Activated naive CD4-positive, alpha-beta T cell treated with anti-CD3 and anti-CD28 coated beads, Interleukin-2, amount 50 U/mL, for 16 hours (primary cell): ENCODE measurements around the gene PIP5K1C.

Experiments used
- DNase-seq: peaks from one replicate; pipeline ENCODE4 v3.0.0-alpha.2; 2020

The PIP5K1C gene

DNA sequence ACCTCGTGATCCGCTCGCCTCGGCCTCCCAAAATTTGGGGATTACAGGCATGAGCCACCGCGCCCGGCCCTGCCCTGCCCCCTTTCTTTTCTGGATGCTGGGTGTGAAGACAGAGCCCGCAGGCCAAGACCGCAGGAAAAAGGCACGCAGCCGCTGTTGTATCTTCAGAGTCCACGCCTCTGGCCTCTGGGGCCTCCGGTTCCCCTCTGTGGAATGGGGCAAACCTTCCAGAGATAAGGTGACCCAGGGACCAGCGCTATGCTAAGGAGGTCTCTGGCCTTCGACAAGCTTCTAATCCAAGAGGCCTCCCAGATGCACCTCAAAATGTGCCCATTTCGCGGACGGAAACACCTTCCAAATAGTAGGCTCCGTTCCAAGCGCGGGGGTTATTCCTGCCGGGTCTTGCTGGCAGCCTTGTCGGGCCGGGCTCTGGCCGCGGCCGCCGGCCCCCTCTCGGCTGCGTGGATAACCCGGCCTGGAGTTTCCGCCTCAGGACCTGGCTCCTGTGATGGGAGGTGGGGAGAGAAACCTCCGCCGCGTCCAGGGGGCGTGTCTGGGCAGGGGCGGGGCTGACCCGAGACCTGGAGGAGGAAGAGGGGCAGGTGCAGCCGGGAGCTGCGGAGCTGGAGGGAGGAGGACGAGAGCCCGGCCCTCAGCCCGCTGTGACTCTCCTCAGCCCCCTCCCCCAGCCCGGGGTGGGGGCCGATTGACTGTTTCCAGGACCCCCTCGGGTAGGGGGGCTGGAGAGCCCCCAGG, 21.0 kb upstream of the PIP5K1C start:
- DNase-seq, result peak; percentile 92

DNA sequence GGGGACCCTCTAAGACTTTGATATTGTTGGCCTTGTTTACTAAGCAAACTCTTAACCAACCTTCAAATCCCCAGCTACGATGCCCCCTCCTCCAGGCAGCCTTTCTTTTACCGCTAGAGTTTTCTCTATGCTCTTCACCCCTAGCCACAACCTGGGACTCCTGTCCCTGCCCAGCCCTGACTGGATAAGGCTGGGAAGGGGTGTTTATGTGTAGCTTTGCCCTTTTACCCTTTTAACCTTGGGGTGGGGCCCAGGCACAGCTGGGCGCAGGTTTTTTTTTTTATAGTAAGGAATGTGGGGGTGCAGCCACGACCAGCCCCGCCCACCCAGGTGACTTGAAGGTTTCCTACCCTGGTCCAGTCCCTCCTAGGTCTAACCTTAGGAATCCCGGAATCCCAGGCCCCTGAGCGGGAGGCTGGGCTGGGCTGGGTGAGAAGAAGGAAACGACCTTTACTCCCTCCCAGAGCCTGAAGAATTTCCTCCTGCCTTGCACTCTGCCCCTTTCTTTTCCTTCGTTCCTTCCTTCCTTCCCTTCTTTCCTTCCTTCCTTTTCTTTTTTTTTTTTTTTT, 20.2 kb upstream of the PIP5K1C start:
- no peak for DNase-seq

DNA sequence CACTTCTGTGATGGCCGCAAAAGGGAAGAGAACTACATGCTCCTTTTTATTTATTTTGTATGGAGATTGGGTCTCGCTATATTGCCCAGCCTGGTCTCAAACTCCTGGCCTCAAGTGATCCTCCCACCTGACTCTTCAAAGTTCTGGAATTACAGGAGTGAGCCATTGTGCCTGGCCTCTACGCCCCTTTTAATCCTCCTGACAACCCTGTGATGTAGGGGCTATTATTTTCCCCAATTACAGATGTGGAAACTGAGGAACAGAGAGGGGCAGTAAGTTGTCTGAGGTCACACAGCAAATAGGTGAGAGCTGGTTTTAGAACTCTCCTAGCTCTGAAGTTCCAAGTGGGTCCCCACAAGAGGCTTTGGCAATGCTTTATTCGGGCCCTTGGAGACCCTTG, 19.6 kb upstream of the PIP5K1C start:
- no peak for DNase-seq

DNA sequence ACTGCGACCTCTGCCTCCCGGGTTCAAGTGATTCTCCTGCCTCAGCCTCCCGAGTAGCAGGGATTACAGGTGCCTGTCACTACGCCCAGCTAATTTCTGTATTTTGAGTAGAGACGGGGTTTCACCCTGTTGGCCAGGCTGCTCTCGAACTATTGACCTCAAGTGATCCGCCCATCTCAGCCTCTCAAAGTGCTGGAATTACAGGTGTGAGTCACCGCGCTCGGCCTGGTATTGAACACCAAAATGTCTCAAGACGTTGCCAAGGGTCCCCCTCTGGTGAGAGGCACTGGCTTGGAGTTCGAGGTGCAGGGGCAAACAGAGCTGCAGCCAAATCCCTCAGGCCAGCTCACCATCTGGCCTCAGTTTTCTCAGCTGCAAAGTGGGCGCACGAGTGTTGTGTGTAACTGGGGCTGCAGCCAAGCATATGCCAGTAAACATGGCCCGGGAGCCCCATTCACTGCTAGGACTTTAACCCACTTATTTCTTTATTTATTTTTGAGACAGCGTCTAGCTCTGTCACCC, 15.9 kb upstream of the PIP5K1C start:
- no peak for DNase-seq

DNA sequence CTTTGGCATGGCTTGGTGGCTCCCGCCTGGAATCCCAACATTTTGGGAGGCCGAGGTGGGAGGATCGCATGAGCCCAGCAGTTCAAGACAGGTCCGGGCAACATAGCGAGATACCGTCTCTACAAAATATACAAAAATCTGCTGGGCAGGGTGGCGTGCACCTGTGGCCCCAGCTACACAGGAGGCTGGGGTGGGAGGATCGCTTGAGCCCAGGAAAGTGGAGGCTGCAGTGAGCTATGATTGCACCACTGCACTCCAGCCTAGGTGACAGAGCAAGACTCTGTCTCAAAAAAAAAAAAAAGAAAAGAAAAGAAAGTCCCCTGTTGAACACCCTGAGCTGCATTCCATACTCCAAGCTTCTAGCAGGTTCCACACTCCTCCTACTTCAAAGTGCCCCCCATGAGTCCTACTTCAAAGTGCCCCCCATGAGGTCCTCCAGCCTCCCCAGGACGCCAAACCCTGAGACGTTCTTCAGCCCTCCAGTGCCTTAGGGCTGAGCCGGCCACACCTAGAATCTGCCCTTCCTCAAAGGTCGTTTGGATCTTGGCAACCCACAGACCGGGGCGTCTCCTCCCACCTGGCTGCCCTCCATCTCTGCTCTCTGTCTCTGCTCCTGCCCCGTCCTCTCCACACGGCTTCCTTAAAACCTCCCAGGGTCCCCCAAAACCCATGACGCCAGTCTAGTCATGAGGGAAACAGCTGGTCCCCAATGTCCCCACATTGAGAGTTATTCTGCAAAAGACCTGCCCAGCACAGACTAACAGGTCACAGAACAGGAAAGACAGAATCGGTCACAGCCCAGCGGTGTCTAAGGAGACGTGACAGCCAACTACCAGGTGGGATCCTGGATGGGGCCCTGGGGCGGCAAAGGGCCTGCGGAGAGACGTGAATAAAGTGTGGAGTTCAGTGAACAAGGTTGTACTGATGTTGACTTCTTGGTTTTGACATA, 12.7 kb upstream of the PIP5K1C start:
- DNase-seq, result no peak

- DNase-seq, result no peak
Observed at GRCh38 chr19:3710265-3710812, 10.1 kb upstream of the PIP5K1C start.

GRCh38 chr19:3708207-3708931, 8.1 kb upstream of the PIP5K1C start, which contains the start of gene TJP3:
Gene TJP3 (plus strand): TSS chr19:3708384. CDS start chr19:3728433, 20,049 bp downstream.
- no peak for DNase-seq

DNA sequence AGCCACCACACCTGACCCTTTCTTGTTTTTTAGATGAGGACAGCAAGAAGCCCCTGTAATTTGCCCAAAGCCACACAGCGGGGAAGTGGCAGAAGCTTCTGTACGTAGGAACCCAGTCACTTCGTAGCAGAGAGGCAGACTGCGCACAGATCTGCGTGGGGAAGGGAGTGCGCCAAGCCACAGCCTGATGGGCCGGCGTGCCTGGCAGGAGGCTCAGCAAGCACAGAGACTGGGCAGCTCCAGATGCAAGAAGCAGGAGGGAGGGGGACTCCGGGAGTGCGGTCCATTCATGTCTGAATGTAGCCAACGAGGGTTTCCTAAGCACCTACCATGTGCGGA, 7.6 kb upstream of the PIP5K1C start:
- no peak for DNase-seq

- DNase-seq, result no peak
Observed at GRCh38 chr19:3701200-3701599, 932 bp upstream of the PIP5K1C start.

DNA sequence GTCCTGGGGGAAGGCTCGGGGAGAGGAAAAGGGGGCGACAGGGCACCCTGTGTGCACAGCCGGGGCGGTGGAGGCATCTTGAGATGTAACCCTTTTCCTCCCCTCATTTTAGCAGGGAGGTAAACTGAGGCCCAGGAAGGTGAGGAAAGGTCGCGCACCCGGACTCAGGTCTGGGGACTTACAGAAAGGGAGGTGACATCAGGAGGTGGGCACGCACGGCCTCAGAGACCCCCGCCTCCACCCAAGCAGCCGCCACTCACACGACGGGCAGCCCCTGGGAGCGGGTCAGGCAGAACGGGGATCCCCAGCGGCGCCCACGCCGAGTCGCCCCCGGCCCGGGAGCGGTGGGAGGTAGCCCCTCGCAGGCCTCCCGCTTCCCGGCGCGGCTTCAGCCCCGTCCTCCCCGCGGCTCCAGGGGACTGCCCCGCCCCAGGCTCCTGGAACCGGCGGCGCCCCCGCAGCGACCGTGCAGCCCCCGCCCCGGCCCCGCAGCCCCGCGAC, 477 bp downstream of the PIP5K1C start:
- no peak for DNase-seq

DNA sequence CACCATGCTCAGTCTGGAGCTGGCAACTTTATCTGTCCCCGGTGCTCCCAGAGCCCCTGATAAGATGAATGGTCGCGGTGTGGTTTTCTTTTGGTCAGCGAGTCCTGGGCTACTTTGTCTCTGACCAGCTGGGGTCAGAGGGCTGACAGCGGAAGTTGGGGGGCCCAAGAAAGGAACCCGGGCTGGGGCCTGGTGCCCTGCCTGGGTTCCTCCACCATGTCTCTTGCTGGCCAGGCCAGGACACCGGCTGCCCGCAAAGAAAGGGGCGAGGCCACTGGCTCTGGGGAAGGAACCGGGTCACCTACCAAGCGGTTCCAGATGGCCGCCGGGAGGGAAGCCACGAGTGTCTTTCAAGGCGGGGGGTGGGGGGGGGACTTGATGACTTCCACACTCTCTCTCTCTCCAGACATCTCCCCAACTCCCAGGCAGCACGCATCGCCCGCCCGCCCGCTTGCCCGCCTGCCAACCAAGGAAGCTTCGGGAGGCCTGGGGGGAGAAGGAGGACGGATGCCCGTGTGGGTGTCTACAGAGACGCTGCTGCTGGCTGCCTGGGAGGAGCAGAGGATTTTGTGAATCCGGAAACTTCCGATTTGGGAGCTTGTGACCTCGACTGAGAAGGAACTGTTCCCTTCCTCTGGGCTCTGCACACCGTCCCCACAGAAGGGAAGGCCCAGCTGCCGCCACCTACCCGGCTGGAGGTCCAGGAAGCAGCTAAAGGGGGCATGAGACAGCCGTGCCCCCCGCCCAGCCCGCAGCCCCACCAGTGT, 1.1 kb downstream of the PIP5K1C start:
- DNase-seq, result no peak

DNA sequence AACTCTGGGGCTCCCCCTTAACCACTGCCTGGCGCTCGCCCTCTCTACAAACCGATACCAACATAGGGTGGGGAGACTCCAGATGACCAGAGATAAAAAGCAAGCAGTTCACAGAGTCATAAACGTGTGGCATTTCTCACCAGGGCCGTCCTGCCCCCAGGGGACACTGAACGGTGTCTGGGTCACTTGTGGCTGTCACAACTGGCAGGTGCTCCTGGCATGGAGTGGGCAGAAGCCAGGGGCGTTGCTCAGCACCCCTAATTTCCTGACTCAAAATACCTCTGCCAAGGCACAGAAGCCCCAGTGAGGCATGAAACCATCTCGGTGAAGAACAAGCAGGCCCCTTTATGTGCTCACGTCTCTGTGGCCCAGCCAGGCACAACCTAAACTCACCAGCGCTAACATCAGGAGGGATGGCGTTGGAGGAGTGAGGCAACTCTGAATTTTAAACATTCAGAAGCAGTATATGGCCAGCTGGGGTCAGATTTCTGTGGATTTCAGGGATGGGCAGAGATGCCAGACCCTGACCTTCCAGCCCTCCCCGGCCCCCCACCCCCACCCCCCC, 1.8 kb downstream of the PIP5K1C start:
- no peak for DNase-seq

GRCh38 chr19:3697671-3698385, 2.4 kb downstream of the PIP5K1C start:
- DNase-seq, result no peak

DNA sequence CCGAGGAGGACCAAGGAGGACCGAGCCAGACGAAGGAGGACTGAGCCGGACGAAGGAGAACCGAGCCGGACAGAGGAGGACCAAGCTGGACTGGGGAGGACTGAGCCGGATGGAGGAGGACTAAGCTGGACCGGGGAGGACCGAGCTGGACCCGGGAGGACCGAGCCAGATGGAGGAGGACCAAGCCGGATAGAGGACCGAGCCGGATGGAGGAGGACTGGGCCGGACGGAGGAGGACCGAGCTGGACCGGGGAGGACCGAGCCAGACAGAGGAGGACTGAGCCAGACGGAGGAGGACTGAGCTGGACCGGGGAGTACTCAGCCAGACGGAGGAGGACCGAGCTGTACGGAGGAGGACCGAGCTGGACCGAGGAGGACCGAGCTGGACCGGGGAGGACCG, 3.2 kb downstream of the PIP5K1C start:
- no peak for DNase-seq

GRCh38 chr19:3696660-3696995, 3.6 kb downstream of the PIP5K1C start:
- DNase-seq, result no peak

- no peak for DNase-seq
Observed at GRCh38 chr19:3695986-3696659, 4.1 kb downstream of the PIP5K1C start.

GRCh38 chr19:3695124-3695733, 5.0 kb downstream of the PIP5K1C start:
- no peak for DNase-seq

DNA sequence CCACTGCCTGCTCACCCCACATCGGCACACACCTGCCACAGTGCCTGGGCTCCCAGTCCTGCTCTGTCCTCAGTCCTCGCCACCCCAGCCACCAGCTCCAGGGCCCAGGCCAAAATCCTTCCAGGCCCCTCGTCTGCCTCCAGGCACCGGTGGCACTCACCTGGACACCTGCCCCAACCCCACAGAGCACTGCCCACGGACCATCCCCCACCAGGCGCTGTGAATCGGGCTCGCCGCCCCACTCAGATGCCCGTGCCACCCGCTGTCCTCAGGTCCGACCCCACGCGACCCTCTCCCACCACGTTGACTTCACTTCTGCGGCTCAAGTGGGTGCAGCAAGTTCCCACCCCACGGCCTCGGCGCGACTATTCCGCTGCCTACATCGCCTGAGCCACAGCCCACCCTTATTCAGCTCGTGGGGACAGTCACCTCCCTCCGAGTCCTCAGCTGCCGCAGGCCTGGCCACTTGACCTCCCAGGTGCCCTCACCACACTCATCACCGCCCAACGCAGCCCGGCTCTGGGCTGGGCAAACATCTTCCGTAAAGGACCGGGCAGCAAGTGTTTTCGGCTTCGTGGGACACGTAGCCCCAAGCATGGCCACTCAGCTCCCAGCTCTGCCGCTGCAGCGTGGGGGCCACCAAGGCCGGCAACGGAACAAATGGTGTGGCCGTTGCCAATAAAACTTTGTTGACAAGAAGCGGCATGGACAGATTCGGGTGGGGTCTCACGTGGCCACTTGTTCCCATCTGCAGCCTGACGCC, 5.7 kb downstream of the PIP5K1C start:
- DNase-seq, result no peak
